H9 (cell line): ENCODE results near the gene SLC7A9. TPM values are rescaled to one million over a fixed set of nuclear protein-coding genes. Genes with fewer than 3 reads are reported as not detected.

Experiments
- DNase-seq: peaks from one replicate; pipeline ENCODE4 v3.0.0-alpha.2; 2017
- H2AFZ ChIP-seq: one replicate; pipeline ENCODE4 v1.6.1; 2013; ENCODE audit warnings: mild to moderate bottlenecking, low read length, control low read depth, moderate library complexity
- H2AK5ac ChIP-seq: 2 replicates; pipeline ENCODE4 v1.6.1; 2013; ENCODE audit warnings: low read length, control low read depth, mixed read lengths; ENCODE audit not compliant: insufficient read length
- H2BK120ac ChIP-seq: one replicate; pipeline ENCODE4 v1.6.1; 2013; ENCODE audit warnings: low read depth, mild to moderate bottlenecking, low read length, control low read depth, inconsistent platforms; ENCODE audit not compliant: poor library complexity, severe bottlenecking
- H2BK12ac ChIP-seq: 2 replicates; pipeline ENCODE4 v1.6.1; 2013; ENCODE audit warnings: low read length, control low read depth, mixed read lengths, low read depth; ENCODE audit not compliant: insufficient read length
- H2BK15ac ChIP-seq: 2 replicates; pipeline ENCODE4 v1.6.1; 2013; ENCODE audit warnings: low read depth, low read length, control low read depth
- H2BK20ac ChIP-seq: one replicate; pipeline ENCODE4 v1.6.1; 2013; ENCODE audit warnings: low read depth, mild to moderate bottlenecking, low read length, control low read depth, inconsistent platforms; ENCODE audit not compliant: poor library complexity, severe bottlenecking
- H2BK5ac ChIP-seq: 2 replicates; pipeline ENCODE4 v1.6.1; 2013; ENCODE audit warnings: low read length, control low read depth, mixed read lengths; ENCODE audit not compliant: insufficient read length
- H3K14ac ChIP-seq: 2 replicates; pipeline ENCODE4 v1.6.1; 2013; ENCODE audit warnings: low read length, control low read depth; ENCODE audit not compliant: insufficient read depth
- H3K18ac ChIP-seq: 2 replicates; pipeline ENCODE4 v1.6.1; 2013; ENCODE audit warnings: low read depth, mild to moderate bottlenecking, mixed read lengths, low read length, control low read depth; ENCODE audit not compliant: insufficient read length
- H3K23ac ChIP-seq: 2 replicates; pipeline ENCODE4 v1.6.1; 2013; ENCODE audit warnings: low read length, control low read depth, mixed read lengths, low read depth; ENCODE audit not compliant: insufficient read length
- H3K23me2 ChIP-seq: 2 replicates; pipeline ENCODE4 v1.6.1; 2013; ENCODE audit warnings: low read depth, mild to moderate bottlenecking, mixed read lengths, low read length, control low read depth; ENCODE audit not compliant: insufficient read length, poor library complexity, severe bottlenecking
- H3K27ac ChIP-seq: 2 replicates; pipeline ENCODE4 v1.5.1; 2013; ENCODE audit warnings: low read length, control low read depth, mixed read lengths, low read depth; ENCODE audit not compliant: insufficient read length
- H3K27me3 ChIP-seq: 2 replicates; pipeline ENCODE4 v1.6.1; 2013; ENCODE audit warnings: low read length, control low read depth, inconsistent platforms; ENCODE audit not compliant: insufficient read depth
- H3K4ac ChIP-seq: 2 replicates; pipeline ENCODE4 v1.6.1; 2013; ENCODE audit warnings: low read depth, mild to moderate bottlenecking, control low read depth, inconsistent platforms, low read length, moderate library complexity
- H3K4me1 ChIP-seq: 2 replicates; pipeline ENCODE4 v1.6.1; 2013; ENCODE audit warnings: low read length, control low read depth, inconsistent platforms; ENCODE audit not compliant: insufficient read depth
- H3K4me2 ChIP-seq: 2 replicates; pipeline ENCODE4 v1.6.1; 2013; ENCODE audit warnings: low read length, control low read depth, mixed read lengths; ENCODE audit not compliant: insufficient read length, insufficient read depth
- H3K56ac ChIP-seq: 2 replicates; pipeline ENCODE4 v1.6.1; 2013; ENCODE audit warnings: low read depth, mild to moderate bottlenecking, mixed read lengths, low read length, control low read depth; ENCODE audit not compliant: insufficient read length
- H3K79me1 ChIP-seq: 2 replicates; pipeline ENCODE4 v1.6.1; 2013; ENCODE audit warnings: low read depth, mild to moderate bottlenecking, moderate library complexity, low read length, control low read depth, inconsistent platforms; ENCODE audit not compliant: insufficient read depth, poor library complexity, severe bottlenecking
- H3K79me2 ChIP-seq: 2 replicates; pipeline ENCODE4 v1.6.1; 2013; ENCODE audit warnings: low read length, control low read depth, inconsistent platforms; ENCODE audit not compliant: insufficient read depth
- H3K9ac ChIP-seq: 2 replicates; pipeline ENCODE4 v1.6.1; 2013; ENCODE audit warnings: low read length, control low read depth, mixed read lengths; ENCODE audit not compliant: insufficient read length; ENCODE audit errors: extremely low read depth
- H3K9me3 ChIP-seq: one replicate; pipeline ENCODE4 v1.6.1; 2013; ENCODE audit warnings: low read depth, low read length, inconsistent platforms; ENCODE audit not compliant: control insufficient read depth
- H3T11ph ChIP-seq: one replicate; pipeline ENCODE4 v1.6.1; 2013; ENCODE audit warnings: mild to moderate bottlenecking, low read length, control low read depth, inconsistent platforms
- H4K20me1 ChIP-seq: one replicate; pipeline ENCODE4 v1.6.1; 2013; ENCODE audit not compliant: control insufficient read depth, insufficient read length, insufficient read depth
- H4K5ac ChIP-seq: 2 replicates; pipeline ENCODE4 v1.6.1; 2013; ENCODE audit warnings: low read depth, mild to moderate bottlenecking, mixed read lengths, low read length, control low read depth; ENCODE audit not compliant: insufficient read length
- H4K8ac ChIP-seq: replicated peaks from 2 replicates; pipeline ENCODE4 v1.6.1; 2013; ENCODE audit warnings: low read length, control low read depth, mixed read lengths, low read depth; ENCODE audit not compliant: insufficient read length
- H4K91ac ChIP-seq: 2 replicates; pipeline ENCODE4 v1.6.1; 2013; ENCODE audit warnings: low read depth, mild to moderate bottlenecking, moderate library complexity, mixed read lengths, low read length, control low read depth; ENCODE audit not compliant: insufficient read length
- H3K27ac Mint-ChIP-seq, 3 experiments: 2 replicates in 2 of 3; 3 replicates in 1 of 3; pipeline ENCODE4 v1.8.0; 2020 to 2021; ENCODE audit warnings: mixed read lengths in 3 of 3, mild to moderate bottlenecking in 1 of 3, moderate library complexity in 1 of 3
- H3K27me3 Mint-ChIP-seq: 2 replicates; pipeline ENCODE4 v1.8.0; 2021; ENCODE audit warnings: low read depth, mild to moderate bottlenecking, moderate library complexity, mixed read lengths
- H3K36me3 Mint-ChIP-seq, 3 experiments: 2 replicates in 2 of 3; 3 replicates in 1 of 3; pipeline ENCODE4 v1.8.0; 2020 to 2021; ENCODE audit warnings: low read depth in 3 of 3, mixed read lengths in 3 of 3; ENCODE audit not compliant: insufficient read depth in 1 of 3
- H3K4me1 Mint-ChIP-seq, 2 experiments: 2 replicates each; pipeline ENCODE4 v1.8.0; 2020; ENCODE audit warnings: mixed read lengths in 2 of 2
- H3K4me3 Mint-ChIP-seq, 2 experiments: 2 replicates in 1 of 2; 3 replicates in 1 of 2; pipeline ENCODE4 v1.8.0; 2020 to 2021; ENCODE audit warnings: mild to moderate bottlenecking in 2 of 2, mixed read lengths in 2 of 2, moderate library complexity in 1 of 2
- H3K9me3 Mint-ChIP-seq, 2 experiments: 2 replicates in 1 of 2; 3 replicates in 1 of 2; pipeline ENCODE4 v1.8.0; 2020; ENCODE audit warnings: mild to moderate bottlenecking in 2 of 2, mixed read lengths in 2 of 2, moderate library complexity in 1 of 2
- CTCF ChIP-seq: fragments of 200-600 bp; sonication (generic); conservative IDR thresholded peaks from 3 replicates; pipeline ENCODE4 v1.8.0; 2021; ENCODE audit warnings: antibody characterized with exemption, mild to moderate bottlenecking
- WGBS: extraction: QIAGEN DNeasy Blood & Tissue Kit; methylation state at CpG from one replicate; pipeline ENCODE4 v1.1.7; 2013; ENCODE audit warnings: missing lambda C conversion rate, low lambda C conversion rate, mixed read lengths; ENCODE audit not compliant: insufficient read length; ENCODE audit errors: extremely low coverage; 5-methylcytosine and 5-hydroxymethylcytosine counted together
- total RNA-seq: library from RNA; stranded (reverse); gene quantifications from 2 replicates; pipeline ENCODE4 v1.2.1, GENCODE V29; 2021

The SLC7A9 gene
- total RNA-seq, 1 experiment from 2014 or later, result not detected

GRCh38 chr19:32858559-32858958 is 11.0 kb downstream of the SLC7A9 start:
- TF ChIP-seq CTCF, result no peak
- H3K79me1 ChIP-seq, result no peaks in the 10 kb centered on the region
- H3K23me2 ChIP-seq, result no peaks in the 10 kb centered on the region
- no peak overlapping the region for H3K23ac ChIP-seq
- H3K27me3 ChIP-seq, result no peaks in the 10 kb centered on the region
- no peak overlapping the region for H3K9ac ChIP-seq
- H2BK120ac ChIP-seq, result no peak overlapping the region
- H3K56ac ChIP-seq, result no peak overlapping the region
- Mint-ChIP-seq H3K27me3 (no peaks in the 10 kb centered on the region), H3K9me3 (no peaks in the 10 kb centered on the region), H3K4me1 (no peaks in the 10 kb centered on the region), H3K36me3 (no peaks in the 10 kb centered on the region), H3K27ac (no peak overlapping the region), H3K4me3 (no peak overlapping the region)
- DNase-seq, result no peak
- no peak overlapping the region for H2AK5ac ChIP-seq
- no peak overlapping the region for H3K27ac ChIP-seq
- no peak overlapping the region for H3K4me2 ChIP-seq
- H3K18ac ChIP-seq, result no peak overlapping the region
- no peaks in the 10 kb centered on the region for H4K20me1 ChIP-seq
- H3K14ac ChIP-seq, result no peak overlapping the region
- no peak overlapping the region for H4K91ac ChIP-seq
- H2BK12ac ChIP-seq, result no peak overlapping the region
- H3T11ph ChIP-seq, result no peak overlapping the region
- no peaks in the 10 kb centered on the region for H3K9me3 ChIP-seq
- H2BK5ac ChIP-seq, result no peak overlapping the region
- H2AFZ ChIP-seq, result no peak overlapping the region
- no peak overlapping the region for H4K8ac ChIP-seq
- H4K5ac ChIP-seq, result no peak overlapping the region
- no peak overlapping the region for H2BK15ac ChIP-seq
- no peak overlapping the region for H3K4ac ChIP-seq
- no peaks in the 10 kb centered on the region for H3K4me1 ChIP-seq
- no peaks in the 10 kb centered on the region for H3K79me2 ChIP-seq
- no CpG with 5 or more reads among the region's 10 CpGs for WGBS
- no peak overlapping the region for H2BK20ac ChIP-seq
